Mucosa of descending colon (tissue), 3 donors: ENCODE results near the gene LIMCH1. TPM values are rescaled to one million over a fixed set of nuclear protein-coding genes. Genes with fewer than 3 reads are reported as not detected.
"Not testable (repeated sequence)": the region's sequence is repeated elsewhere in the genome, so short reads cannot be mapped to it uniquely, and the experiment has no call there.

Experiments
- ATAC-seq: fragments of 200-7000 bp; cut with Tn5 transposase; one replicate; pipeline ENCODE4 v1.9.1; 2020; ENCODE audit warnings: mild to moderate bottlenecking, moderate library complexity
- DNase-seq, 3 donors: peaks; one replicate each; pipeline ENCODE4 v3.0.0-alpha.2; 2020
- H3K36me3 ChIP-seq: fragments of 200-600 bp; one replicate; pipeline ENCODE4 v1.8.0; 2021; ENCODE audit warnings: low read depth, mild to moderate bottlenecking
- H3K4me1 ChIP-seq: fragments of 200-600 bp; one replicate; pipeline ENCODE4 v1.8.0; 2021; ENCODE audit warnings: low read depth, mild to moderate bottlenecking
- H3K4me3 ChIP-seq: fragments of 200-600 bp; one replicate; pipeline ENCODE4 v1.8.0; 2021; ENCODE audit warnings: mild to moderate bottlenecking
- H3K9me3 ChIP-seq: fragments of 200-600 bp; one replicate; pipeline ENCODE4 v1.8.0; 2021; ENCODE audit warnings: mild to moderate bottlenecking
- CTCF ChIP-seq: fragments of 200-600 bp; IDR thresholded peaks from one replicate; pipeline ENCODE4 v1.8.0; 2022; ENCODE audit warnings: antibody characterized with exemption, mild to moderate bottlenecking
- intact Hi-C, 2 donors: fragments of 100-400 bp; cut with DNase I in 1 of 2; cut with micrococcal nuclease in 1 of 2; formaldehyde crosslinking; loops; one replicate each; pipeline versions ENCODE4 v1.11.0 to v1.11.1; 2022; cut with DNase I, micrococcal nuclease
- long read RNA-seq, 2 donors: library from polyadenylated mRNA; unstranded; transcript quantifications; one replicate each; pipeline ENCODE4 v2.0.0, GENCODE V29; 2019 to 2021
- total RNA-seq, 3 donors: library from RNA; stranded (reverse); fragmentation: NEBNext Ultra II Directional in 2 of 3; extraction: Animal tissue kit (Norgen Biotek cat#: 25700) in 2 of 3; gene quantifications; one replicate each; pipeline versions ENCODE4 v1.2.1 to v1.2.4, GENCODE V29; 2021 to 2023
- donor health status: DM: no; HTN: no; CAD: no; lungs with moderate emphysema.
- donor health status: DM: no; HTN: no; CAD: no.
- donor health status: DM: no; HTN: yes; CAD: no.

Gene LIMCH1
- total RNA-seq, result 10 to 100 TPM in 1 of 3 donors, 1 to 10 TPM in 2; 9.2 to 15.7 (median 9.6) TPM
- long read RNA-seq, donor 1, full-length matches to known transcripts, result 4 of 18 reads
- long read RNA-seq, donor 1, partial matches to known transcripts, result 7 of 18 reads
- long read RNA-seq, donor 1, other reads (novel, unspliced or antisense), result 7 of 18 reads
- long read RNA-seq, donor 2, partial matches to known transcripts, result 2 of 3 reads
- long read RNA-seq, donor 2, other reads (novel, unspliced or antisense), result 1 of 3 reads

- TF ChIP-seq CTCF, result no peak
- DNase-seq (peak; percentile 10 to 50 (median 19)), ATAC-seq (no peak)
- Histone ChIP-seq H3K4me1 (no peaks in the 10 kb centered on the region), H3K36me3 (no peaks in the 10 kb centered on the region), H3K9me3 (no peaks in the 10 kb centered on the region), H3K4me3 (no peak within 1 kb of the TSS)
- intact Hi-C loops, result no loop called here
Measured at GRCh38 chr4:41538017-41538733, at the start of gene LIMCH1. Gene LIMCH1 (plus strand): TSS chr4:41538157. CDS start chr4:41605996, 67,839 bp downstream.

GRCh38 chr4:41491081-41491576 is 46.8 kb upstream of the LIMCH1 start:
- H3K4me1 ChIP-seq, DNase-seq, H3K36me3 ChIP-seq, H3K9me3 ChIP-seq, ATAC-seq, H3K4me3 ChIP-seq, intact Hi-C loops: not testable (repeated sequence)

- Histone ChIP-seq H3K9me3 (peaks cover 2% of the 10 kb centered on the region), H3K4me3 (no peak overlapping the region), H3K36me3 (no peaks in the 10 kb centered on the region), H3K4me1 (no peaks in the 10 kb centered on the region)
- no peak for ATAC-seq
- intact Hi-C loops, result no loop called here
- no peak for DNase-seq
- TF ChIP-seq CTCF, result no peak
Measured at GRCh38 chr4:41496977-41497376, 41.0 kb upstream of the LIMCH1 start.

- DNase-seq, result no peak
- intact Hi-C loops, result no loop called here
- Histone ChIP-seq H3K36me3 (no peaks in the 10 kb centered on the region), H3K4me3 (no peak overlapping the region), H3K4me1 (no peaks in the 10 kb centered on the region), H3K9me3 (no peaks in the 10 kb centered on the region)
- no peak for TF ChIP-seq CTCF
- no peak for ATAC-seq
Measured at GRCh38 chr4:41498177-41498576, 39.8 kb upstream of the LIMCH1 start.

GRCh38 chr4:41504167-41504818 is 33.7 kb upstream of the LIMCH1 start:
- intact Hi-C loops, result no loop called here
- H3K36me3 ChIP-seq, result no peaks in the 10 kb centered on the region
- no peak overlapping the region for H3K4me3 ChIP-seq
- TF ChIP-seq CTCF, result no peak
- ATAC-seq, result no peak
- DNase-seq, result no peak
- no peaks in the 10 kb centered on the region for H3K9me3 ChIP-seq
- H3K4me1 ChIP-seq, result no peaks in the 10 kb centered on the region

GRCh38 chr4:41505161-41505661 is 32.7 kb upstream of the LIMCH1 start:
- Histone ChIP-seq H3K36me3 (no peaks in the 10 kb centered on the region), H3K4me1 (no peaks in the 10 kb centered on the region), H3K9me3 (no peaks in the 10 kb centered on the region), H3K4me3 (no peak overlapping the region)
- intact Hi-C loops, result no loop called here
- ATAC-seq (peak; percentile 62), DNase-seq (no peak)
- no peak for TF ChIP-seq CTCF
